Liver (tissue), 9 donors: ENCODE measurements around the gene ACKR3. TPM values are rescaled to one million over a fixed set of nuclear protein-coding genes. Genes with fewer than 3 reads are reported as not detected.

Experiments
- DNase-seq: peaks from one replicate; pipeline ENCODE4 v3.0.0-alpha.2; 2017; ENCODE audit warnings: low spot score
- H3K27ac ChIP-seq, 2 donors: one replicate each; pipeline ENCODE4 v1.7.0; 2013; ENCODE audit warnings: inconsistent platforms in 2 of 2, low read length in 2 of 2, control low read depth in 1 of 2, low read depth in 1 of 2, mild to moderate bottlenecking in 1 of 2
- H3K27me3 ChIP-seq, 4 donors: one replicate each; pipeline versions ENCODE4 v1.6.1 to v1.7.0; 2013; ENCODE audit warnings: low read length in 3 of 4, inconsistent platforms in 1 of 4, mild to moderate bottlenecking in 1 of 4, moderate library complexity in 1 of 4; ENCODE audit not compliant: control insufficient read depth in 4 of 4, insufficient read depth in 4 of 4
- H3K36me3 ChIP-seq, 4 donors: one replicate each; pipeline versions ENCODE4 v1.6.1 to v1.7.0; 2013; ENCODE audit warnings: low read length in 3 of 4, mild to moderate bottlenecking in 3 of 4, low read depth in 1 of 4, moderate library complexity in 1 of 4; ENCODE audit not compliant: control insufficient read depth in 4 of 4, insufficient read depth in 3 of 4
- H3K4me1 ChIP-seq, 4 donors: one replicate each; pipeline versions ENCODE4 v1.6.1 to v1.7.0; 2013; ENCODE audit warnings: low read length in 3 of 4, mild to moderate bottlenecking in 3 of 4, moderate library complexity in 1 of 4; ENCODE audit not compliant: control insufficient read depth in 4 of 4, insufficient read depth in 4 of 4
- H3K4me3 ChIP-seq, 3 donors: one replicate each; pipeline versions ENCODE4 v1.6.1 to v1.7.0; 2013; ENCODE audit warnings: low read length in 3 of 3, control low read depth in 1 of 3, low read depth in 1 of 3, mild to moderate bottlenecking in 1 of 3
- H3K9ac ChIP-seq, 2 donors: one replicate each; pipeline ENCODE4 v1.7.0; 2013; ENCODE audit warnings: low read length in 2 of 2, mild to moderate bottlenecking in 2 of 2, moderate library complexity in 2 of 2, control low read depth in 1 of 2, low read depth in 1 of 2
- H3K9me3 ChIP-seq, 4 donors: one replicate each; pipeline versions ENCODE4 v1.6.1 to v1.7.0; 2013; ENCODE audit warnings: low read length in 3 of 4; ENCODE audit not compliant: control insufficient read depth in 4 of 4
- ATF3 ChIP-seq: IDR thresholded peaks from 2 replicates; pipeline ENCODE4 v1.6.1; 2016; ENCODE audit warnings: antibody characterized with exemption
- CTCF ChIP-seq: fragments of 150-350 bp; IDR thresholded peaks from 2 replicates; pipeline ENCODE4 v1.5.1; 2017; ENCODE audit warnings: improper control_type of control experiment, low read depth, low read length; ENCODE audit not compliant: missing input control
- EGR1 ChIP-seq, 2 donors: IDR thresholded peaks; 2 replicates each; pipeline ENCODE4 v1.6.1; 2016 to 2018; ENCODE audit warnings: antibody characterized with exemption in 2 of 2, low read depth in 2 of 2
- FOXA1 ChIP-seq: IDR thresholded peaks from 2 replicates; pipeline ENCODE4 v1.6.1; 2016; ENCODE audit warnings: antibody characterized with exemption
- FOXA2 ChIP-seq: IDR thresholded peaks from 2 replicates; pipeline ENCODE4 v1.6.1; 2016; ENCODE audit warnings: antibody characterized with exemption
- GABPA ChIP-seq, 2 donors: IDR thresholded peaks in 1 of 2; conservative IDR thresholded peaks in 1 of 2; 2 replicates each; pipeline ENCODE4 v1.6.1; 2016; ENCODE audit warnings: antibody characterized with exemption in 2 of 2, mild to moderate bottlenecking in 1 of 2, moderate library complexity in 1 of 2
- HNF4A ChIP-seq, 2 donors: conservative IDR thresholded peaks; 2 replicates each; pipeline ENCODE4 v1.6.1; 2016; ENCODE audit warnings: antibody characterized with exemption in 2 of 2, mild to moderate bottlenecking in 2 of 2
- HNF4G ChIP-seq: IDR thresholded peaks from 2 replicates; pipeline ENCODE4 v1.6.1; 2016; ENCODE audit warnings: antibody characterized with exemption
- JUND ChIP-seq, 2 donors: IDR thresholded peaks; 2 replicates each; pipeline ENCODE4 v1.6.1; 2016; ENCODE audit warnings: antibody characterized with exemption in 2 of 2
- MAX ChIP-seq: IDR thresholded peaks from 2 replicates; pipeline ENCODE4 v1.6.1; 2016; ENCODE audit warnings: antibody characterized with exemption
- NR2F2 ChIP-seq: IDR thresholded peaks from 2 replicates; pipeline ENCODE4 v1.6.1; 2016; ENCODE audit warnings: antibody characterized with exemption
- RAD21 ChIP-seq, 2 donors: IDR thresholded peaks; 2 replicates each; pipeline ENCODE4 v1.6.1; 2016; ENCODE audit warnings: antibody characterized with exemption in 2 of 2, mild to moderate bottlenecking in 2 of 2
- REST ChIP-seq: IDR thresholded peaks from 2 replicates; pipeline ENCODE4 v1.6.1; 2016; ENCODE audit warnings: antibody characterized with exemption, mild to moderate bottlenecking
- RXRA ChIP-seq, 2 donors: IDR thresholded peaks; 2 replicates each; pipeline ENCODE4 v1.6.1; 2017 to 2018; ENCODE audit warnings: antibody characterized with exemption in 2 of 2, mild to moderate bottlenecking in 1 of 2
- SP1 ChIP-seq: IDR thresholded peaks from 2 replicates; pipeline ENCODE4 v1.6.1; 2018; ENCODE audit warnings: antibody characterized with exemption, mild to moderate bottlenecking
- TAF1 ChIP-seq: conservative IDR thresholded peaks from 2 replicates; pipeline ENCODE4 v1.6.1; 2016; ENCODE audit warnings: antibody characterized with exemption, mild to moderate bottlenecking
- YY1 ChIP-seq: IDR thresholded peaks from 2 replicates; pipeline ENCODE4 v1.6.1; 2016; ENCODE audit warnings: antibody characterized with exemption, mild to moderate bottlenecking
- ZBTB33 ChIP-seq: IDR thresholded peaks from 2 replicates; pipeline ENCODE4 v1.6.1; 2016; ENCODE audit warnings: antibody characterized with exemption
- WGBS: extraction: QIAGEN DNeasy Blood & Tissue Kit; methylation state at CpG from one replicate; pipeline ENCODE4 v1.1.7; 2013; 5-methylcytosine and 5-hydroxymethylcytosine counted together
- polyA plus RNA-seq, 2 donors: library from polyadenylated mRNA; stranded (reverse) in 1 of 2; unstranded in 1 of 2; fragments of 200-250 nt in 1 of 2; fragments of >200 nt in 1 of 2; fragmentation: Nextera tagmentation in 1 of 2; extraction: Ambion mirVana in 1 of 2; gene quantifications; one replicate each; pipeline versions ENCODE4 v1.2.1 to v1.2.3, GENCODE V29; 2013 to 2015
- total RNA-seq, 2 donors: library from RNA; depleted of rRNA; stranded (reverse); fragments of >200 nt; gene quantifications; one replicate each; pipeline ENCODE4 v1.2.3, GENCODE V29; 2014
- donor health status: healthy.
- donor health status: healthy.
- donor health status: healthy.
- donor health status: healthy.
- donor health status: healthy.

ACKR3 gene
- total and polyA plus RNA-seq, 4 donors = 1.6 to 6.0 (median 3.0) TPM

- H3K27ac ChIP-seq = no peak overlapping the region
- no peak for DNase-seq
- no peak overlapping the region for H3K9ac ChIP-seq
- 67% methylated on average over 3 of the region's 3 CpGs for WGBS
- H3K36me3 ChIP-seq = no peaks in the 10 kb centered on the region
- no peak overlapping the region for H3K4me3 ChIP-seq
- H3K9me3 ChIP-seq = no peaks in the 10 kb centered on the region
- no peaks in the 10 kb centered on the region for H3K4me1 ChIP-seq
- H3K27me3 ChIP-seq = peaks cover 0 to 2% (median 0%) of the 10 kb centered on the region in 4 donors
- TF ChIP-seq YY1 = no peak
- no peak for TF ChIP-seq GABPA (IDR thresholded peaks at IDR 0.05 in 1 of 2, conservative IDR thresholded peaks at IDR 0.05 in 1 of 2)
- TF ChIP-seq ATF3 = no peak
- no peak for TF ChIP-seq RAD21 (IDR thresholded peaks at IDR 0.05)
- TF ChIP-seq REST = no peak
- no peak for TF ChIP-seq JUND (IDR thresholded peaks at IDR 0.05)
- TF ChIP-seq FOXA1 = no peak
- TF ChIP-seq SP1 = no peak
- TF ChIP-seq TAF1 = no peak
- TF ChIP-seq HNF4A (conservative IDR thresholded peaks at IDR 0.05) = no peak
- no peak for TF ChIP-seq ZBTB33
- no peak for TF ChIP-seq EGR1 (IDR thresholded peaks at IDR 0.05; ENCODE audit: low read depth in 2 of 2)
- TF ChIP-seq RXRA (IDR thresholded peaks at IDR 0.05) = no peak
- TF ChIP-seq HNF4G = no peak
- TF ChIP-seq FOXA2 = no peak
- no peak for TF ChIP-seq NR2F2
Observed at GRCh38 chr2:236557306-236558030, 12.2 kb upstream of the ACKR3 start.

GRCh38 chr2:236558036-236558435, 11.6 kb upstream of the ACKR3 start:
- Histone ChIP-seq H3K36me3 (no peaks in the 10 kb centered on the region), H3K27me3 (peaks cover 0 to 2% (median 0%) of the 10 kb centered on the region in 4 donors), H3K27ac (no peak overlapping the region), H3K4me3 (no peak overlapping the region), H3K4me1 (no peaks in the 10 kb centered on the region), H3K9ac (no peak overlapping the region), H3K9me3 (no peaks in the 10 kb centered on the region)
- 86% methylated on average over 11 of the region's 11 CpGs for WGBS
- no peak for DNase-seq
- TF ChIP-seq GABPA (IDR thresholded peaks at IDR 0.05 in 1 of 2, conservative IDR thresholded peaks at IDR 0.05 in 1 of 2) = no peak
- TF ChIP-seq RXRA (IDR thresholded peaks at IDR 0.05) = no peak
- no peak for TF ChIP-seq YY1
- TF ChIP-seq MAX = no peak
- no peak for TF ChIP-seq FOXA1
- no peak for TF ChIP-seq NR2F2
- no peak for TF ChIP-seq REST
- TF ChIP-seq HNF4A (conservative IDR thresholded peaks at IDR 0.05) = no peak
- no peak for TF ChIP-seq JUND (IDR thresholded peaks at IDR 0.05)
- TF ChIP-seq CTCF = no peak
- no peak for TF ChIP-seq EGR1 (IDR thresholded peaks at IDR 0.05; ENCODE audit: low read depth in 2 of 2)
- TF ChIP-seq ATF3 = no peak
- TF ChIP-seq RAD21 (IDR thresholded peaks at IDR 0.05) = no peak
- no peak for TF ChIP-seq FOXA2
- no peak for TF ChIP-seq SP1
- no peak for TF ChIP-seq TAF1
- no peak for TF ChIP-seq HNF4G
